NCI-H748 (cell line): ENCODE data around the gene AHI1.

ENCODE experiments used
- DNase-seq: peaks from one replicate; lab custom pipeline; 2025; ENCODE audit not compliant: unreplicated experiment; lab: John Stamatoyannopoulos, UW

The AHI1 gene

DNA sequence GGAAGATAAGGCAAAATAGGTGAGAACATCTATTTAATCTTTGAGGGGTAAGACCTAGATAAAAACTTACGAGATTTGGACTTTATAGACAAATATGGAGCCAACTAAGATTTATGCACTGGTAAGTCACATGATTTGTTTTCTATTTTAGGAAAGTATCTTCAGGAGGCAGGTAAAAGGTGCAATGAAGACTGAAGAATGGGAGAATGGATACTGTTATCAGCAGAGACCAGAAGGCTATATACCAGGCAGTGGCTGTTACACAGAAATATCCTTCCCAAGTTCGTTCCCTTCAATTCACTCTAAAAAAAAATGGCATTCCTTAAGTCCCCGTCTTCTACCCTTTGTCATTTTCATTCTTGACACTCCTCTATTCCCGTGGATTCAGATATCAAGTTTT lies 192.7 kb downstream of the AHI1 start:
- no peak for DNase-seq

DNA sequence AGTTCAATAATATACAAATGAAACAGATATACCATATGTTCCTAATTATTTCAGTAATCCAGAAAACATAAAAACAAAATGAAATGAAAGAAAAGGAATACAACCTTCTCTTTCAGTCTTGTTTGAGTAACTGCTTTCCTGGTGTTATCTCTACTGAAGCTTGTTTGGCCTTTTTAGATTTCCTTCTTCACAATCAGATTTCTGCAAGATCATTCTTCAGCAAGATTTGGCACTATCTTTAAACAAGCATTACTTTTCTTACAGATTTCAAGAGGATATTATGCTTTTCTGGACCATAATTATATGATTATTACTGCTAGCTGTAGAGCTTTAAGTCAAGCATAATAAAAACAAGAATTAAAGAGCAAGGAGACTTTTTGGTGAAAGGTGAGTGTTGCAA lies 196.2 kb downstream of the AHI1 start:
- DNase-seq, result no peak

DNA sequence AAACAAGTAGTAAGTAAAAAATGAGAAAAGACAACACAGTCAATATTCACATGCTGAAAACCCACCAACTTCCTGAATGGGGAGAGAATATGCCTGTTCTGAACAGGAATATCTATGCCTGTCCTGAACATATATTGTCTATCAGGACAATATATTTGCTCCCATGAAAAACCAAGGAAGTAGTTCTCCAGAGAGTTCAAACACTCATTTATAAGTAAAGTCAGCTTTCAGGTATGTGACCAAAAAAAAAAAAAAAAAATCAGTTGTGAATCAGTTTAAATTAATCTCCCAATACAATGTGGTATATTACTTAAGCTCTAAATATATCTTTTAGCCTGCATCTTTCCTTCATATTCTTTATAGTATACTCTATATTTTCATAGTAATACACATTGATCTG lies 197.0 kb downstream of the AHI1 start:
- DNase-seq, result no peak

- no peak for DNase-seq
Measured at GRCh38 chr6:135299256-135299655, 198.3 kb downstream of the AHI1 start.

DNA sequence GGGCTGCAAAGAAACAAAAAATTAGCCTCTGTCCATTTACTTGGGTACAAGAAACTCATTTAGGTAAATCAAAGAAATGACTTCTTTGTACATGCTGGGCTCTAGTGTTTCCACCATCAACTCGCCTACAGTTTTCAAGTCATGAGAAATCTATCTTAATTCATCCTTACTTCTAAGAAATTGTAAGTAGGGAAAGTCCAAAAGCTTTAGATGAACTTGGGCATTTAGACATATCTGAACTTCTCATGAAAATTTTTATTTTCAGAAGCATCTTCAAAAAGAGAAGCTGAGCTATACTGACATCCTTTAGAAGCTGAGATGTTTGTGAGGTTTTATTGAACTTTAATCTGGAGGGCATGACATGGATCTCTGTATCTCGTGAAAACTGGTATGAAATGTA lies 199.1 kb downstream of the AHI1 start:
- no peak for DNase-seq

DNA sequence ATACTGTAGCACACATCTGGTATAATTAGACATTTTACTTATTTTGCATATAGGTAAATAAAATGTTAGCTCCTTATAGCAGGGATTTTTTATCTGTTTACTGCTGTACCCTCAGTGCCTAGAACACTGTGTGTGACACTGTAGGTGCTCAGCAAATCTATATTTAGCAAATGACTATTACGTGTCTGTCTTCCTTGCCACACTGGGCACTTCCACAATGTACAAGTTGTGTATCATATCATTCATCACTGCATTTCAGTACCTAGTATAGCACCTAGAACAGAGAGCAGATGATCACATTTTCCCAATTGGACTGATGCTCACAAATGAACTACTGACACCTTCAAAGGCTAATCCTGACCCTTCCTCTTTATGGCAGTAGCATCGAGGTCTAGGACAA lies 200.8 kb downstream of the AHI1 start:
- no peak for DNase-seq

GRCh38 chr6:135295085-135295484 lies 202.5 kb downstream of the AHI1 start:
- no peak for DNase-seq

DNA sequence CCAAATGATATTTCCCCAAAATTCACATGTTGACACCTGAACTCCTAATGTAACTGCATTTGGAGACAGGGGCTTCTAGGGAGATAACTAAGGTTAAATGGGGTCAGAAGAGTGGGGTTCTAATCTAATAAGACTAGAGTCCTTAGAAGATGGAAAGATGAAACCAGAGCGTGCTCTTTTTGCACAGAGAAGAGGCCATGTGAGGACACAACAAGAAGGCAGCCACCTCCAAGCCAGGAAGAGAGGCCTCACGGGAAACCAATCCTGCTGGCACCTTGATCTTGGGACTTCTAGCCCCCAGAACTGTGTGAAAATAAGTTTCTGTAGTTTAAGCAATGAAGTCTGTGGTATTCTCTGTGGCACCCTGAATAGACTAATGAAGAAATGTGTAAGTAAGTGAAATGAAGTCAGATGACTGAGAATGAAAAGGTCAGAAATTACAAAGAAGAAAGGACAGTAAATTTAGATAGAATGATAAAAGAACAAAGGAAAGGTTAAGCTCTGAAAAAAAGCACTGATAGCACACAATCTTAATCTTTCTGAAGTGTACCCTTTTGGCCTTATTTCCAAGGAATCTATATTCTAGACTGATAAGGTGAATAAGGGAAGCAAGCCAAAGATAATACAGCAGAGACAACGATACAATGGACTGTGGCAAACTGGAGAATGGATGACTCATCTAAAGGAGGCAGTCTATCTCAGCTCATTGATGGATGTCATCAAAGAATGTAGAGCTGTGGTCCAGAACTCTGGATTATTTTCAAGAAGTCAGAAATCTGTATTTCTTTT lies 206.1 kb downstream of the AHI1 start:
- no peak for DNase-seq

DNA sequence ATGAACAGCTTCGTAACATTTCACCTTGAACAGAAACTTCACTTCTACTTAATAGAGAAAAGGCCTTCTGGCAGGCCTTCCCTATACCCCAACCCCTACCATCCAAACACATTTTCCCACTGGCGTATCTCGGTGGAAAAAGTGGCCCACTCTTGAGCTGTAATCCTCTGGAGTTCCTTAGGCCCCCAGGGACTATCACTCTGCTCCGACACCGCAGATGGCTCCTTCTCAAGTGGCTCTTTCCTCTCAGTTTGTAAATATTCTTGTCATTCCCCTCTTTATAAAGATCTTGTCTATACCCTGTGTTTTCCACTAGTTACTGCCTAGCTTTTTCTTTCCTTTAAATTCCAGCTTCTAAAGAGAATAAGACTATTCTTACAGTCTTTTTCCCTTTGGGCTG lies 207.7 kb downstream of the AHI1 start:
- DNase-seq, result no peak

DNA sequence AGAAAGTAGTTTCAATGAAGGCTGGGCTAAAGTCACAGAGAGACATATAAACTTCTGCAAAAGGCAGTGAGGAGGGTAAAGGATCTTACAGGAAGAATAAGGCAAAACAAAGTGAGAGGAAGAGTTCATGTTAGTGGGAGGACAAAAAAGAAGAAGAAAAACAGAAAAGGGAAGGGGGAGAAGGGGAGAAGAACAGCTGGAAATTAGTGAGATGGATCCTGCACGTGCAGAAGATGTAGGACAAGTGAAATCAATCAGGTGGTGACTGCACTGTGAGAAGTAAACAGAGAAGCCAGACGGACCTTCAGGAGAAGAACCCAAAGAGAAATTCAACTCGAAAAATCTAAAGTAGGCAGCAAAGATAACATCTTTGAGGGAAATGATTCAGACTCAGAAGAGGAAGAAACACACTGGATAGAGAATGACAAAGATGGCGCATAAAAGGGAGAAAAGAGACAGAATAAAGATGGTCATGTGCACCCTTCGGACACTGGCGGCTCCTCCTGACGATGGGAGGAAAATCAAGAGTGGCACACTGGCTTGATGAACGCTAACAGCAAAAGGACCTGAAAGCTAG lies 210.5 kb downstream of the AHI1 start:
- no peak for DNase-seq

- DNase-seq, result no peak
Measured at GRCh38 chr6:135285165-135285564, 212.4 kb downstream of the AHI1 start.

DNA sequence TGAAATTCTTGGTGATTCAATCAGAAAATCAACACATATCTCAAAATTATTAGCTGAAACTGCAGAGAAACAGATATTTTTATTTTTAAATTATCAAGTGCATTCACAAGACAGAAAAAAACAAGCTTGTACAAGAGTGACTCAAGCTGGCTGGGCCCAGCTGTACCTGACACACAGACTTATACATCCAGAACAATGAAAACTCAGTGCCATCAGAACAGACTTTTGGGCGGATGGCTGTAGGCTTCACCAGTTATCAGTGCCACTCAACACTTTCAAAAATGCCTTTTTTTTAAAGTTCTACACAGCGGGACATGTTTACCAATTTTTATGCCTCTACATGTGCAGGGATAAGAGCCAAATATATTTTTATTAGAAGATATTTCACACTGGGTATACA lies 213.6 kb downstream of the AHI1 start:
- DNase-seq, result no peak

DNA sequence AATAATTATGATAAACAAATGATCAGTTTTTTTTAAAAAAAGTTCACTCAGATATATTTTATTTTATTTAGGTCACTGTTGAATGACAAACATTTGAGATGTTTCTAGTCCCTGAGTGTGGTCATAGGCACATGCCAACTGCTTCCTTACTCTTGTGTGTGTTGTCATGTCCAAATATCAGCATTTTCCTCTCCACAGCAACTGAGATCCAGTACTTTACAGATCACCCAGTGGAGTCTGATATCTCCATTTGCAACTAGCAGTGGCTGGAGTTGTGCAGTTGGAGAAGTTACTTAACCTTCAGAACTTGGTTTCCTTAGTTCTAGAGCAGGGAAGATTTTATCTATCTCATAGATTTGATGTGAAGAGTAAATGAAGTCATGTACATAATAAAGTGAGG lies 215.1 kb downstream of the AHI1 start:
- no peak for DNase-seq

DNA sequence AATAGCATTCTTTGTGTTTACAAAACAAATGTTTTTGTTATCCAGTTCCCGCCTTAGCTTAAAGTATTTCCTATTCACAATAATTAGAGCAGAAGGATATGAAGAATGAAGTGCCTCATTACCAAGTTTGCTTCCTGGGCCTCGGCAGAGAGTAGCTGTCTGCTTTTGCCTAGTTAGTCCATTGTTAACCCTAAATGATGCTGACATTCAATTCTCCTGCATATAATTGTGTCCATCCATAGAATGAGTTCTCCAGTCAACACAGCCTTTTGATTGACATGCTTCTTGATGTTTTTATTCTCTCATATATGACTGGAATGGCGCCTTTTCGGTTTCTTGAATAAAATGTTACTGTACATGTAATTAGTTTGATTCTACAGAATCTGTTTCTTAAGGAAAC lies 215.6 kb downstream of the AHI1 start:
- DNase-seq, result no peak

DNA sequence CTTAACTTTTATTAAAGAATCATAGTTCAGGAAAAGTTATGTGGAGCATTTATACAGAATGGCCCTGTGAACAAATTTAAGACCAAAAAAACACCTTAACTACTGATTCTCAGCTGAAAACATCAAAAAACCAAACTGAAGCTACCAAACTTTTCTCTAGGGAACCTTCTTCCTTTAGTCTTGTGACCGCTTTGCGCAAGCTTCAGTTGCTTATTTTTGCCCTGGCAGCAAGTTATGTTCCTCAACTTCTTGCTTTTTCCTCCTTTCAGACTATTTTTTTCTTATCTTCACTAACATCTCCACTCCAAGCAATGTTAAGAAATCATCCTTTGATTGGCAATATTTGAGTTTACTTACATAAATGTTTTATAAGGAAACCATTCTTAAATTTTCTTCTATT lies 216.3 kb downstream of the AHI1 start:
- no peak for DNase-seq

- DNase-seq, result no peak
Measured at GRCh38 chr6:135280375-135281136, 217.0 kb downstream of the AHI1 start.

DNA sequence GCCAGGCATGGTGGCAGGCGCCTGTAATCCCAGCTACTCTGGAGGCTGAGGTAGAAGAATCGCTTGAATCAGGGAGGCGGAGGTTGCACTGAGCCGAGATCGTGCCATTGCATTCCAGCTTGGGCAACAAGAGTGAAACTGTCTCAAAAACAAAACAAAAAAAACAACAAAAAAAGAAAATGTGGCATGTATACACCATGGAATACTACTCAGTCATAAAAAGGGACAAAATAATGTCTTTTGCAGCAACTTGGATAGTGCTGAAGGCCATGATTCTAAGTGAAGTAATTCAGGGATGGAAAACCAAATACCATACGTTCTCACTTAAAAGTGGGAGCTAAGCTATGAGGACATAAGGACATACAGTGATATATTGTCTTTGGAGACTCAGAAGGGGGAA lies 220.1 kb downstream of the AHI1 start:
- DNase-seq, result no peak

- no peak for DNase-seq
Measured at GRCh38 chr6:135274561-135275293, 222.8 kb downstream of the AHI1 start.

- DNase-seq, result peak; percentile 53
Measured at GRCh38 chr6:135271626-135272025, 225.9 kb downstream of the AHI1 start.

DNA sequence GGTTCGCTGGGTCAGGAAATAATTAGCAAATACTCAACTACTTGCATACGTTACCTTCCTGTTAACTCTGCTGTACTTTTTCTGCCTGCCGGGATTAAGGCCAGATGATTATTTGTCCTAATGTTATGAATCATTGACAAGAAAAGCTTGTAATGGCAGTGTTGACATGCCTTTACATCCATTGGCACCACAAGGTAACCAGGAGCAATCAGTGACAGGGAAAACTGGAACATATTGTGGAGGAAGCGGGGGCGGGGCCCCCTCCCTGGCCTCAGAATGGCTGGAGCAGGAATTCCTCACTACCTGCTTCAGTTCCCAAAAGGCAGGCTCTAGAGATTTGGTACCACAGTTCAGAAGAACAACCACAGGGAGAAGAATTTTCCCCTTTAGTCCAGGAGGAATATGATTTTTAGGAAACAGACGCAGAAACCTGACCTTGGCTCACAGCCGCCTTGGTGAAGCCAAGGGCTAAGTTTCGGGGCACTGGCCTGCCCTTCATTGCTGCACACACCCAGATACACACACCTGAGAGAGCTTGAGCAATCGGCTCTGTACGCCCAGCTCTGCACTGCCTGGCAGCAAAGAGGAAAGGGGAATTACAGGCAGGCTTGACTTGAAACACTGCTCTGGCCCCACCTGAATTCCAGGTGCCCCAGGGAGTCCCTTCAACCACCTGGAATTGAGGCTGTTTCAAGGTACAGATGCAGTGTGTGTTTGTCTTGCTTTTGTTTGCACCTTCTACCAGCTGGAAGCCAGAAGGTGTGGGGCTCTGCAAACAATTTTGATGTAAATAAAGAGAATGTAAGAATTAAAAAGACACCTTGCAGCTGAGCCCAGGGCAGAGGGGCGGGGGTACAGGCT lies 226.6 kb downstream of the AHI1 start:
- peak; percentile 97 for DNase-seq

- DNase-seq, result peak; percentile 59
Measured at GRCh38 chr6:135269481-135269891, 228.1 kb downstream of the AHI1 start.
